HG02623 (cell line): ENCODE results near the gene COX14.
"Not testable (repeated sequence)": the region's sequence is repeated elsewhere in the genome, so short reads cannot be mapped to it uniquely, and the experiment has no call there.

ENCODE experiments used
- ATAC-seq: cut with Tn5 transposase; IDR thresholded peaks from one replicate; pipeline ENCODE4 v1.9.1; 2021; ENCODE audit warnings: moderate library complexity; ENCODE audit not compliant: unreplicated experiment

Gene COX14

GRCh38 chr12:50107416-50108268 lies 4.4 kb upstream of the COX14 start:
- no peak for ATAC-seq

- ATAC-seq, result no peak
These were observed 2.7 kb upstream of the COX14 start for GRCh38 chr12:50109319-50109718.

GRCh38 chr12:50110127-50110761 lies 1.8 kb upstream of the COX14 start:
- no peak for ATAC-seq

- no peak for ATAC-seq
These were observed 1.2 kb upstream of the COX14 start for GRCh38 chr12:50110762-50111351.

- no peak for ATAC-seq
These were observed 692 bp upstream of the COX14 start for GRCh38 chr12:50111395-50111692.

- ATAC-seq, result no peak
These were observed 601 bp downstream of the COX14 start for GRCh38 chr12:50112456-50113218.

- no peak for ATAC-seq
These were observed 5.1 kb downstream of the COX14 start for GRCh38 chr12:50117057-50117622.

GRCh38 chr12:50119387-50119786 lies 7.4 kb downstream of the COX14 start:
- ATAC-seq, result no peak

GRCh38 chr12:50120521-50120920 lies 8.5 kb downstream of the COX14 start:
- ATAC-seq, result no peak

GRCh38 chr12:50120953-50121352 lies 8.9 kb downstream of the COX14 start:
- ATAC-seq, result no peak

- no peak for ATAC-seq
These were observed 9.6 kb downstream of the COX14 start for GRCh38 chr12:50121641-50122040.

GRCh38 chr12:50123203-50123602 lies 11.2 kb downstream of the COX14 start:
- no peak for ATAC-seq

- ATAC-seq, result no peak
These were observed 15.5 kb downstream of the COX14 start for GRCh38 chr12:50127546-50127945.

GRCh38 chr12:50129290-50129689 lies 17.3 kb downstream of the COX14 start:
- no peak for ATAC-seq

GRCh38 chr12:50132505-50133135 lies 20.6 kb downstream of the COX14 start:
- no peak for ATAC-seq

- no peak for ATAC-seq
These were observed 31.0 kb downstream of the COX14 start for GRCh38 chr12:50142993-50143392.

GRCh38 chr12:50145439-50145838 lies 33.4 kb downstream of the COX14 start:
- no peak for ATAC-seq

- no peak for ATAC-seq
These were observed 35.2 kb downstream of the COX14 start for GRCh38 chr12:50147281-50147680.

GRCh38 chr12:50148011-50148410 lies 36.0 kb downstream of the COX14 start:
- ATAC-seq, result not testable (repeated sequence)

- no peak for ATAC-seq
These were observed 37.3 kb downstream of the COX14 start for GRCh38 chr12:50149311-50149710.
